ENCODE data around the gene TSNAXIP1. TPM values are rescaled to one million over a fixed set of nuclear protein-coding genes. Genes with fewer than 3 reads are reported as not detected.
A peak's percentile ranks its signal among the peaks of the same experiment; 100 is the strongest.

TSNAXIP1 gene
- 1.1 and 1.2 TPM in 2 replicates for total RNA-seq
- total RNA-seq (2013): 0.63 TPM
- polyA plus RNA-seq: 0.97 and 1.2 TPM in 2 replicates
- 0.64 TPM in 1 of 2 replicates, not detected in the other for polyA minus RNA-seq

- peaks cover 45% of the 10 kb centered on the region for H3K4me1 Mint-ChIP-seq
- peak; percentile 98 for DNase-seq
- Histone ChIP-seq H4K20me1 (ENCODE audit: control insufficient read depth, insufficient read depth, low read length, poor library complexity, severe bottlenecking) (peaks cover 8% of the 10 kb centered on the region), H3K27me3 (replicated peaks in 1 of 4; ENCODE audit: control extremely low read depth in 1 of 4, control insufficient read depth in 3 of 4, insufficient read depth in 4 of 4, low read length in 3 of 4) (no peaks in the 10 kb centered on the region), H3K36me3 (replicated peaks in 1 of 2; ENCODE audit: control extremely low read depth in 1 of 2, control insufficient read depth in 1 of 2, extremely low read depth in 1 of 2, insufficient read depth in 2 of 2, low read length in 1 of 2) (peaks cover 2 to 5% of the 10 kb centered on the region in 2 experiments), H3K27ac (ENCODE audit: low read length in 2 of 2) (peak within 1 kb of the TSS; percentile 78 to 80), H2AFZ (ENCODE audit: insufficient read depth, low read depth, low read length, poor library complexity, severe bottlenecking) (peak within 1 kb of the TSS; percentile 90), H3K4me3 (ENCODE audit: control extremely low read depth in 1 of 5, extremely low read depth in 1 of 5, insufficient read depth in 1 of 5, low read depth in 2 of 5, low read length in 4 of 5) (peak within 1 kb of the TSS; percentile 89 to 99 (median 92)), H3K4me1 (ENCODE audit: control insufficient read depth in 2 of 2, insufficient read depth in 2 of 2, low read length in 2 of 2) (peaks cover 40 to 51% of the 10 kb centered on the region in 2 donors), H3K4me2 (replicated peaks; ENCODE audit: low read depth, low read length, poor library complexity, severe bottlenecking) (peak within 1 kb of the TSS; percentile 92), H3K9ac (ENCODE audit: low read length) (peak within 1 kb of the TSS; percentile 86), H3K9me3 (ENCODE audit: control extremely low read depth in 1 of 3, control insufficient read depth in 2 of 3, insufficient read depth in 1 of 3, low read length in 2 of 3) (peaks cover 0 to 2% (median 0%) of the 10 kb centered on the region in 3 donors), H3K79me2 (ENCODE audit: control insufficient read depth, insufficient read depth, low read length) (peaks cover 52% of the 10 kb centered on the region)
- intact Hi-C loops (cut with micrococcal nuclease): loop anchor here (1.0 to 10.0 kb wide), 13 partner anchors 10 to 430 kb away; partner anchors contain the start of genes AGRP, ATP6V0D1, C16orf86 and CTCF
- peak within 1 kb of the TSS; percentile 97 for H3K4me3 Mint-ChIP-seq
- no peaks in the 10 kb centered on the region for H3K27me3 Mint-ChIP-seq
- ChIA-PET POLR2A (interaction anchor here (0.5 to 1.5 kb wide), 11 partner anchors 10 to 588 kb away, joined by 3 to 11 read pairs (median 5); partner anchors contain the start of gene NUTF2), CTCF (interaction anchor here (0.8 to 2.7 kb wide), 11 partner anchors 9 to 279 kb away, joined by 3 to 48 read pairs (median 4); partner anchors contain the start of gene GFOD2)
- peak within 1 kb of the TSS; percentile 94 for H3K27ac Mint-ChIP-seq
- no peaks in the 10 kb centered on the region for H3K9me3 Mint-ChIP-seq (ENCODE audit: insufficient read depth)
- peak; percentile 89 for ATAC-seq (ENCODE audit: low read depth)
- TF ChIP-seq CTCF (IDR thresholded peaks at IDR 0.05) (no peak), EZH2 (IDR thresholded peaks at IDR 0.05; ENCODE audit: borderline replicate concordance, insufficient read depth, low read depth, low read length, poor library complexity, severe bottlenecking) (no peak)
- 0% methylated on average over 44 of the region's 54 CpGs for WGBS (ENCODE audit: insufficient coverage)
Observed at GRCh38 chr16:67806428-67807147, at the start of gene TSNAXIP1, which contains the start of gene RANBP10. Gene TSNAXIP1, plus strand, starts transcription at chr16:67806889. Its CDS starts 261 bp downstream, at chr16:67807150. Gene RANBP10, minus strand, starts transcription at chr16:67806560. Its CDS starts 24 bp downstream, at chr16:67806536.

Data from B cell (primary cell).